ENCODE measurements around the gene PLEKHN1. TPM values are rescaled to one million over a fixed set of nuclear protein-coding genes. Genes with fewer than 3 reads are reported as not detected.

Gene PLEKHN1
- total RNA-seq (2022) (7.9 and 11.1 TPM in 2 replicates), Bru-seq, nascent RNA (percentile 37 among the genes with signal in this experiment), BruChase-seq, experiment 1, labeled RNA remaining after a 6-hour chase (percentile 38 among the genes with signal in this experiment), BruChase-seq, experiment 2, labeled RNA remaining after a 2-hour chase (percentile 42 among the genes with signal in this experiment)
- long read RNA-seq, partial matches to known transcripts, result 1 of 7 reads
- long read RNA-seq, other reads (novel, unspliced or antisense), result 6 of 7 reads

- H3K4me1 Mint-ChIP-seq (ENCODE audit: insufficient read depth, unreplicated experiment), result peaks cover 4% of the 10 kb centered on the region
- ChIA-PET CTCF (interaction anchor here (0.6 to 1.9 kb wide), 3 partner anchors 10 to 61 kb away, joined by 5 to 7 read pairs (median 6); no protein-coding TSS in a partner anchor), POLR2A (interaction anchor here (0.5 to 1.8 kb wide), 8 partner anchors 10 to 61 kb away, joined by 3 to 11 read pairs (median 6); no protein-coding TSS in a partner anchor)
- peak within 1 kb of the TSS; percentile 75 for H3K4me3 Mint-ChIP-seq (ENCODE audit: unreplicated experiment)
- no peak for TF ChIP-seq CTCF (IDR thresholded peaks at IDR 0.05; ENCODE audit: unreplicated experiment)
- DNase-seq (ENCODE audit: unreplicated experiment), result peak; percentile 79
- H3K9me3 Mint-ChIP-seq (ENCODE audit: unreplicated experiment), result no peaks in the 10 kb centered on the region
- intact Hi-C loops (cut with micrococcal nuclease), result no loop called here
- TSS peak; percentile 82 for BruUV-seq (replicated peaks)
- peak within 1 kb of the TSS; percentile 77 for H3K27ac Mint-ChIP-seq (ENCODE audit: low read depth, unreplicated experiment)
- no peaks in the 10 kb centered on the region for H3K27me3 Mint-ChIP-seq (ENCODE audit: insufficient read depth, unreplicated experiment)
- peaks cover 11% of the 10 kb centered on the region for H3K36me3 Mint-ChIP-seq (ENCODE audit: insufficient read depth, unreplicated experiment)
Observed at GRCh38 chr1:966135-966703, at the start of gene PLEKHN1. TSS of gene PLEKHN1 (plus strand) at chr1:966482. CDS start at chr1:966532, 50 bp downstream.

GRCh38 chr1:917076-917459 is 49.2 kb upstream of the PLEKHN1 start:
- no peak for TF ChIP-seq CTCF (IDR thresholded peaks at IDR 0.05; ENCODE audit: unreplicated experiment)
- H3K27me3 Mint-ChIP-seq (ENCODE audit: insufficient read depth, unreplicated experiment), result peaks cover 74% of the 10 kb centered on the region
- ChIA-PET POLR2A (no interaction called here), CTCF (no interaction called here)
- H3K9me3 Mint-ChIP-seq (ENCODE audit: unreplicated experiment), result no peaks in the 10 kb centered on the region
- intact Hi-C loops (cut with micrococcal nuclease), result no loop called here
- H3K27ac Mint-ChIP-seq (ENCODE audit: low read depth, unreplicated experiment), result no peak overlapping the region
- peaks cover 10% of the 10 kb centered on the region for H3K36me3 Mint-ChIP-seq (ENCODE audit: insufficient read depth, unreplicated experiment)
- no TSS peak for BruUV-seq (replicated peaks)
- no peak overlapping the region for H3K4me3 Mint-ChIP-seq (ENCODE audit: unreplicated experiment)
- H3K4me1 Mint-ChIP-seq (ENCODE audit: insufficient read depth, unreplicated experiment), result peaks cover 13% of the 10 kb centered on the region
- DNase-seq (ENCODE audit: unreplicated experiment), result no peak

- H3K4me3 Mint-ChIP-seq (ENCODE audit: unreplicated experiment), result no peak overlapping the region
- intact Hi-C loops (cut with micrococcal nuclease), result no loop called here
- H3K27ac Mint-ChIP-seq (ENCODE audit: low read depth, unreplicated experiment), result no peak overlapping the region
- ChIA-PET CTCF (no interaction called here), POLR2A (no interaction called here)
- BruUV-seq (replicated peaks), result no TSS peak
- H3K4me1 Mint-ChIP-seq (ENCODE audit: insufficient read depth, unreplicated experiment), result peaks cover 13% of the 10 kb centered on the region
- peaks cover 9% of the 10 kb centered on the region for H3K36me3 Mint-ChIP-seq (ENCODE audit: insufficient read depth, unreplicated experiment)
- no peak for DNase-seq (ENCODE audit: unreplicated experiment)
- TF ChIP-seq CTCF (IDR thresholded peaks at IDR 0.05; ENCODE audit: unreplicated experiment), result no peak
- H3K27me3 Mint-ChIP-seq (ENCODE audit: insufficient read depth, unreplicated experiment), result peaks cover 74% of the 10 kb centered on the region
- H3K9me3 Mint-ChIP-seq (ENCODE audit: unreplicated experiment), result no peaks in the 10 kb centered on the region
Observed at GRCh38 chr1:917466-918091, 48.7 kb upstream of the PLEKHN1 start.

- no peaks in the 10 kb centered on the region for H3K9me3 Mint-ChIP-seq (ENCODE audit: unreplicated experiment)
- H3K4me1 Mint-ChIP-seq (ENCODE audit: insufficient read depth, unreplicated experiment), result peaks cover 13% of the 10 kb centered on the region
- no peak for TF ChIP-seq CTCF (IDR thresholded peaks at IDR 0.05; ENCODE audit: unreplicated experiment)
Observed at GRCh38 chr1:918353-918752, 47.9 kb upstream of the PLEKHN1 start.

More at GRCh38 chr1:918353-918752, 47.9 kb upstream of the PLEKHN1 start:
- Mint-ChIP-seq H3K27me3 (ENCODE audit: insufficient read depth, unreplicated experiment) (peaks cover 71% of the 10 kb centered on the region), H3K27ac (ENCODE audit: low read depth, unreplicated experiment) (no peak overlapping the region), H3K36me3 (ENCODE audit: insufficient read depth, unreplicated experiment) (peaks cover 5% of the 10 kb centered on the region), H3K4me3 (ENCODE audit: unreplicated experiment) (no peak overlapping the region)
- ChIA-PET POLR2A (no interaction called here), CTCF (no interaction called here)
- DNase-seq (ENCODE audit: unreplicated experiment), result no peak
- no TSS peak for BruUV-seq (replicated peaks)
- intact Hi-C loops (cut with micrococcal nuclease), result no loop called here
